ENCODE results near the gene TNNI2. TPM values are rescaled to one million over a fixed set of nuclear protein-coding genes. Genes with fewer than 3 reads are reported as not detected.
A peak's percentile ranks its signal among the peaks of the same experiment; 100 is the strongest.

TNNI2 gene
- not detected in 2 replicates for total RNA-seq (2013; cell fraction: nucleolus; rRNA removed)
- total RNA-seq (2014; rRNA removed) (0.76 and 0.79 TPM in 2 replicates), total RNA-seq (2014; rRNA removed; fragmentation: Illumina TruSeq; extraction: Trizol) (0.37 TPM in 1 of 2 replicates, not detected in the other), total RNA-seq (2021) (0.38 and 0.61 TPM in 2 replicates), polyA plus RNA-seq (2011; rRNA removed) (0.35 TPM in 1 of 2 replicates, not detected in the other), polyA plus RNA-seq (2014; fragmentation: Illumina TruSeq; extraction: Trizol) (not detected in 2 replicates), polyA plus RNA-seq (2014; fragmentation: Nextera tagmentation; extraction: Ambion mirVana) (under 1 TPM; 0.14 to 0.33 TPM), polyA plus RNA-seq (2014; rRNA removed) (0.37 and 0.56 TPM in 2 replicates), polyA plus RNA-seq (2016; fragmentation: Nextera tagmentation; extraction: Ambion mirVana) (not detected), polyA minus RNA-seq (2011; rRNA and poly(A)+ RNA removed) (1.1 TPM in 1 of 2 replicates, not detected in the other), Bru-seq, nascent RNA (percentile 16 among the genes with signal in this experiment), BruChase-seq, experiment 1, labeled RNA remaining after a 6-hour chase (not detected), BruChase-seq, experiment 2, labeled RNA remaining after a 2-hour chase (not detected)
- polyA plus RNA-seq (2011; ENCODE audit: low read depth), result not detected
- polyA plus RNA-seq (2011; cell fraction: cytosol; rRNA removed), result 0.17 and 0.24 TPM in 2 replicates
- polyA plus RNA-seq (2011; cell fraction: nucleus; rRNA removed), result 0.57 and 0.87 TPM in 2 replicates
- 0.72 and 0.80 TPM in 2 replicates for polyA plus RNA-seq (2012)
- polyA minus RNA-seq (2011; cell fraction: cytosol; rRNA and poly(A)+ RNA removed), result not detected in 2 replicates
- polyA minus RNA-seq (2011; cell fraction: nucleus; rRNA and poly(A)+ RNA removed), result not detected in 2 replicates
- long read RNA-seq, experiment 1, result 0 reads
- long read RNA-seq, experiment 2, result 0 reads

DNA sequence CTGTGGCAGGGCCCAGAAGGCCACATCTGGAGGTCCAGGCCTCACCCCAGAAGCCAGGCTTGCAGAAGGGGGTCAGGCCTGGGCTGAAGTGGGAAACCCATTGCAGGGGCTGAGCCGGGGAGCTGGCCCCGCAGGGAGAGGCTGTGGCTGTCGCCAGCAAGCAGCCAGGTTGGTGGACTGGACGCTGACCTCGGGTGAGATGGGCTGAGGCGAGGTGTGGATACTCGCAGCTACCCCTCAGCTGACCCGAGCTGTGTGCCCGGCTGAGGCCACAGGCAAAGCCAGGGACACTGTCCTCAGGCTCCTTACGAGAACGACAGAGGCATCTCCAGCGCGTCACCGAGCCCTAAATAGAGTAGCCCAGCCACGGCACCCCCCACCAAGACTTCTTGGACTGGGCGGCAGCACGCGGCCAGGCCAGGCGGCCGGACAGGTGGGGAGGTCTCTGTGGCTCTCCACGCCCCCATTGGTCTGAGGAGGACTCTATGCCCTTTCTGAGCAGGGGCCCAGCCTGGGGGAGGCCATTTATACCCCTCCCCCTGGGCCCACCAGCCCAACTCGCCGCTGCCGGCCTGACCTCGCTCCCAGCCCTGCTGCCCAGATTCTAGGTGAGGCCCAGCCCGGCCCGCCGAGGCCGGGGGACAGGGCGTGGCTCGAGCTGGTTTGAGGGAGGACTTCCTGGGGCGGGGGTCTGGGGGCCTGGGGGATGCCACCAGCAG lies at the start of gene TNNI2:
TNNI2 (plus strand) TSS at position 556 of the 719 bp plus-strand sequence. CDS start 716 bp downstream, outside the sequence.
- in situ Hi-C loops (cut with MboI), result no loop called here
- Histone ChIP-seq H3K9me3 (replicated peaks; ENCODE audit: control insufficient read depth, insufficient read depth, low read length) (no peaks in the 10 kb centered on the region), H2AFZ (ENCODE audit: control insufficient read depth, low read depth, low read length) (no peak within 1 kb of the TSS), H3K4me3 (peak within 1 kb of the TSS; percentile 16; the same call in 1 of the 2 replicates), H3K27ac (ENCODE audit: control insufficient read depth, insufficient read depth) (no peak within 1 kb of the TSS), H3K4me2 (ENCODE audit: control insufficient read depth, insufficient read depth) (peak within 1 kb of the TSS; percentile 44; the same call in 1 of the 2 replicates), H3K9ac (ENCODE audit: control insufficient read depth, insufficient read depth, low read length) (no peak within 1 kb of the TSS), H3K27me3 (replicated peaks in 1 of 2; ENCODE audit: control insufficient read depth in 2 of 2, insufficient read depth in 2 of 2, low read length in 1 of 2) (no peaks in the 10 kb centered on the region; a peak in 1 of 4 replicates), H3K36me3 (ENCODE audit: control insufficient read depth in 2 of 2, insufficient read depth in 2 of 2, low read length in 1 of 2) (no peaks in the 10 kb centered on the region), H3K4me1 (ENCODE audit: control insufficient read depth, insufficient read depth, low read length) (peaks cover 15% of the 10 kb centered on the region), H3K79me2 (ENCODE audit: control insufficient read depth, insufficient read depth, low read length) (no peaks in the 10 kb centered on the region), H4K20me1 (ENCODE audit: control insufficient read depth, insufficient read depth) (no peaks in the 10 kb centered on the region)
- no peak for FAIRE-seq
- SMC1A ChIA-PET (ENCODE audit: uncharacterized antibody, unreplicated experiment), result interaction anchor here (1.3 to 1.4 kb wide), 2 partner anchors 12 to 79 kb away, joined by 3 to 4 read pairs; no protein-coding TSS in a partner anchor
- WGBS (ENCODE audit: insufficient coverage, insufficient replicate concordance, low lambda C conversion rate, missing lambda C conversion rate), result 86% methylated on average over 29 of the region's 32 CpGs
- CTCF ChIA-PET, result interaction anchor here (0.6 to 1.4 kb wide), 7 partner anchors 12 to 313 kb away, joined by 3 to 8 read pairs (median 3); partner anchors contain the start of gene LSP1
- ATAC-seq, result peak; percentile 2; the same call in 1 of the 3 replicates
- RAD21 ChIA-PET (ENCODE audit: unreplicated experiment), result interaction anchor here (0.7 to 2.0 kb wide), 6 partner anchors 12 to 314 kb away, joined by 3 to 12 read pairs (median 6); partner anchors contain the start of gene LSP1
- BruUV-seq (replicated peaks), result no TSS peak
- intact Hi-C loops (cut with micrococcal nuclease; ENCODE audit: unreplicated experiment), result loop anchor here (2.0 to 5.0 kb wide), 2 partner anchors 49 to 80 kb away; partner anchors contain the start of gene TNNT3
- no peak for DNase-seq (ENCODE audit: low read depth, low spot score)
- POLR2A ChIA-PET, result no interaction called here
- no peak for TF ChIP-seq SUPT20H (IDR thresholded peaks at IDR 0.05; ENCODE audit: borderline replicate concordance, control insufficient read depth, low read depth, low read length)
- no peak for TF ChIP-seq YY1 (IDR thresholded peaks at IDR 0.05; ENCODE audit: low read depth, low read length)
- no peak for TF ChIP-seq LARP7 (IDR thresholded peaks at IDR 0.05)
- no peak for TF ChIP-seq FOXM1 (IDR thresholded peaks at IDR 0.05; ENCODE audit: low read depth, low read length)
- TF ChIP-seq ZBED1 (IDR thresholded peaks at IDR 0.05; ENCODE audit: borderline replicate concordance), result no peak
- no peak for TF ChIP-seq ZNF217 (IDR thresholded peaks at IDR 0.05)
- no peak for TF ChIP-seq CHD4 (IDR thresholded peaks at IDR 0.05)
- no peak for TF ChIP-seq MXI1 (IDR thresholded peaks at IDR 0.05; ENCODE audit: low read depth, low read length)
- no peak for TF ChIP-seq BCL3 (IDR thresholded peaks at IDR 0.05; ENCODE audit: borderline replicate concordance, insufficient read depth, low read depth, low read length, poor library complexity, severe bottlenecking)
- no peak for TF ChIP-seq NBN (IDR thresholded peaks at IDR 0.05)
- no peak for TF ChIP-seq FOS (IDR thresholded peaks at IDR 0.05; ENCODE audit: borderline replicate concordance, extremely low read depth, insufficient read length)
- no peak for TF ChIP-seq KDM1A (IDR thresholded peaks at IDR 0.05; ENCODE audit: borderline replicate concordance)
- TF ChIP-seq, protein P1, sequence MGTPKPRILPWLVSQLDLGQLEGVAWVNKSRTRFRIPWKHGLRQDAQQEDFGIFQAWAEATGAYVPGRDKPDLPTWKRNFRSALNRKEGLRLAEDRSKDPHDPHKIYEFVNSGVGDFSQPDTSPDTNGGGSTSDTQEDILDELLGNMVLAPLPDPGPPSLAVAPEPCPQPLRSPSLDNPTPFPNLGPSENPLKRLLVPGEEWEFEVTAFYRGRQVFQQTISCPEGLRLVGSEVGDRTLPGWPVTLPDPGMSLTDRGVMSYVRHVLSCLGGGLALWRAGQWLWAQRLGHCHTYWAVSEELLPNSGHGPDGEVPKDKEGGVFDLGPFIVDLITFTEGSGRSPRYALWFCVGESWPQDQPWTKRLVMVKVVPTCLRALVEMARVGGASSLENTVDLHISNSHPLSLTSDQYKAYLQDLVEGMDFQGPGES (IDR thresholded peaks at IDR 0.05), result no peak
- TF ChIP-seq SMAD5 (IDR thresholded peaks at IDR 0.05; ENCODE audit: low read depth), result no peak
- no peak for TF ChIP-seq IKZF2 (IDR thresholded peaks at IDR 0.05)
